ENCODE measurements around the gene HOXB6.

HOXB6 gene

GRCh38 chr17:48571826-48572417, 32.9 kb downstream of the HOXB6 start:
- H3K27me3 ChIP-seq (ENCODE audit: insufficient read depth, low read length) = peaks cover 100% of the 10 kb centered on the region
- H3K9me3 ChIP-seq (ENCODE audit: insufficient read depth, low read depth, low read length) = no peaks in the 10 kb centered on the region
- WGBS = 9% methylated on average over 1 of the region's 1 CpG
- H3K27ac ChIP-seq (ENCODE audit: low read depth, low read length) = no peak overlapping the region
- H3K4me1 ChIP-seq (ENCODE audit: insufficient read depth, low read length) = peaks cover 26% of the 10 kb centered on the region
- H3K36me3 ChIP-seq (ENCODE audit: insufficient read depth, low read length) = no peaks in the 10 kb centered on the region
- H3K9ac ChIP-seq (ENCODE audit: low read depth, low read length) = no peak overlapping the region
- no peak overlapping the region for H3K4me3 ChIP-seq (ENCODE audit: low read length)

GRCh38 chr17:48571024-48571818, 33.6 kb downstream of the HOXB6 start:
- Histone ChIP-seq H3K27me3 (ENCODE audit: insufficient read depth, low read length) (peaks cover 100% of the 10 kb centered on the region), H3K4me3 (ENCODE audit: low read length) (no peak overlapping the region), H3K36me3 (ENCODE audit: insufficient read depth, low read length) (no peaks in the 10 kb centered on the region), H3K9ac (ENCODE audit: low read depth, low read length) (no peak overlapping the region), H3K9me3 (ENCODE audit: insufficient read depth, low read depth, low read length) (no peaks in the 10 kb centered on the region), H3K27ac (ENCODE audit: low read depth, low read length) (no peak overlapping the region), H3K4me1 (ENCODE audit: insufficient read depth, low read length) (peaks cover 26% of the 10 kb centered on the region)
- WGBS = 2% methylated on average over 26 of the region's 26 CpGs

- 3% methylated on average over 19 of the region's 19 CpGs for WGBS
- no peaks in the 10 kb centered on the region for H3K9me3 ChIP-seq (ENCODE audit: insufficient read depth, low read depth, low read length)
- no peak overlapping the region for H3K27ac ChIP-seq (ENCODE audit: low read depth, low read length)
- peaks cover 100% of the 10 kb centered on the region for H3K27me3 ChIP-seq (ENCODE audit: insufficient read depth, low read length)
- no peak overlapping the region for H3K4me3 ChIP-seq (ENCODE audit: low read length)
- peaks cover 26% of the 10 kb centered on the region for H3K4me1 ChIP-seq (ENCODE audit: insufficient read depth, low read length)
- no peaks in the 10 kb centered on the region for H3K36me3 ChIP-seq (ENCODE audit: insufficient read depth, low read length)
- no peak overlapping the region for H3K9ac ChIP-seq (ENCODE audit: low read depth, low read length)
These were observed 34.3 kb downstream of the HOXB6 start for GRCh38 chr17:48570325-48571023.

- H3K27me3 ChIP-seq (ENCODE audit: insufficient read depth, low read length) = peaks cover 100% of the 10 kb centered on the region
- H3K4me1 ChIP-seq (ENCODE audit: insufficient read depth, low read length) = peaks cover 27% of the 10 kb centered on the region
- no peak overlapping the region for H3K27ac ChIP-seq (ENCODE audit: low read depth, low read length)
- 2% methylated on average over 6 of the region's 6 CpGs for WGBS
- H3K4me3 ChIP-seq (ENCODE audit: low read length) = no peak overlapping the region
- H3K9me3 ChIP-seq (ENCODE audit: insufficient read depth, low read depth, low read length) = no peaks in the 10 kb centered on the region
- no peak overlapping the region for H3K9ac ChIP-seq (ENCODE audit: low read depth, low read length)
- H3K36me3 ChIP-seq (ENCODE audit: insufficient read depth, low read length) = no peaks in the 10 kb centered on the region
These were observed 35.0 kb downstream of the HOXB6 start for GRCh38 chr17:48569674-48570324.

GRCh38 chr17:48569240-48569582, 35.6 kb downstream of the HOXB6 start:
- Histone ChIP-seq H3K36me3 (ENCODE audit: insufficient read depth, low read length) (no peaks in the 10 kb centered on the region), H3K9me3 (ENCODE audit: insufficient read depth, low read depth, low read length) (no peaks in the 10 kb centered on the region), H3K27ac (ENCODE audit: low read depth, low read length) (no peak overlapping the region), H3K27me3 (ENCODE audit: insufficient read depth, low read length) (peaks cover 100% of the 10 kb centered on the region), H3K9ac (ENCODE audit: low read depth, low read length) (no peak overlapping the region), H3K4me3 (ENCODE audit: low read length) (no peak overlapping the region), H3K4me1 (ENCODE audit: insufficient read depth, low read length) (peaks cover 31% of the 10 kb centered on the region)
- 4% methylated on average over 1 of the region's 3 CpGs for WGBS

GRCh38 chr17:48568499-48569239, 36.1 kb downstream of the HOXB6 start:
- no peaks in the 10 kb centered on the region for H3K36me3 ChIP-seq (ENCODE audit: insufficient read depth, low read length)
- peaks cover 100% of the 10 kb centered on the region for H3K27me3 ChIP-seq (ENCODE audit: insufficient read depth, low read length)
- H3K9ac ChIP-seq (ENCODE audit: low read depth, low read length) = no peak overlapping the region
- H3K27ac ChIP-seq (ENCODE audit: low read depth, low read length) = no peak overlapping the region
- no peak overlapping the region for H3K4me3 ChIP-seq (ENCODE audit: low read length)
- H3K4me1 ChIP-seq (ENCODE audit: insufficient read depth, low read length) = peaks cover 31% of the 10 kb centered on the region
- 3% methylated on average over 30 of the region's 33 CpGs for WGBS
- H3K9me3 ChIP-seq (ENCODE audit: insufficient read depth, low read depth, low read length) = no peaks in the 10 kb centered on the region

- no peak overlapping the region for H3K4me3 ChIP-seq (ENCODE audit: low read length)
- no peak overlapping the region for H3K27ac ChIP-seq (ENCODE audit: low read depth, low read length)
- WGBS = 8% methylated on average over 2 of the region's 2 CpGs
- peaks cover 31% of the 10 kb centered on the region for H3K4me1 ChIP-seq (ENCODE audit: insufficient read depth, low read length)
- no peak overlapping the region for H3K9ac ChIP-seq (ENCODE audit: low read depth, low read length)
- H3K9me3 ChIP-seq (ENCODE audit: insufficient read depth, low read depth, low read length) = no peaks in the 10 kb centered on the region
- peaks cover 100% of the 10 kb centered on the region for H3K27me3 ChIP-seq (ENCODE audit: insufficient read depth, low read length)
- no peaks in the 10 kb centered on the region for H3K36me3 ChIP-seq (ENCODE audit: insufficient read depth, low read length)
These were observed 37.0 kb downstream of the HOXB6 start for GRCh38 chr17:48567646-48568354.

- WGBS = 15% methylated on average over 6 of the region's 6 CpGs
- Histone ChIP-seq H3K27ac (ENCODE audit: low read depth, low read length) (no peak overlapping the region), H3K9ac (ENCODE audit: low read depth, low read length) (no peak overlapping the region), H3K36me3 (ENCODE audit: insufficient read depth, low read length) (no peaks in the 10 kb centered on the region), H3K4me1 (ENCODE audit: insufficient read depth, low read length) (peaks cover 31% of the 10 kb centered on the region), H3K9me3 (ENCODE audit: insufficient read depth, low read depth, low read length) (no peaks in the 10 kb centered on the region), H3K27me3 (ENCODE audit: insufficient read depth, low read length) (peaks cover 100% of the 10 kb centered on the region), H3K4me3 (ENCODE audit: low read length) (no peak overlapping the region)
These were observed 37.6 kb downstream of the HOXB6 start for GRCh38 chr17:48567209-48567608.

- no peaks in the 10 kb centered on the region for H3K9me3 ChIP-seq (ENCODE audit: insufficient read depth, low read depth, low read length)
- 0% methylated on average over 1 of the region's 2 CpGs for WGBS
- peaks cover 31% of the 10 kb centered on the region for H3K4me1 ChIP-seq (ENCODE audit: insufficient read depth, low read length)
- no peak overlapping the region for H3K27ac ChIP-seq (ENCODE audit: low read depth, low read length)
- no peaks in the 10 kb centered on the region for H3K36me3 ChIP-seq (ENCODE audit: insufficient read depth, low read length)
- H3K4me3 ChIP-seq (ENCODE audit: low read length) = no peak overlapping the region
- no peak overlapping the region for H3K9ac ChIP-seq (ENCODE audit: low read depth, low read length)
- H3K27me3 ChIP-seq (ENCODE audit: insufficient read depth, low read length) = peaks cover 100% of the 10 kb centered on the region
These were observed 38.1 kb downstream of the HOXB6 start for GRCh38 chr17:48566717-48567116.

GRCh38 chr17:48565925-48566710, 38.7 kb downstream of the HOXB6 start:
- no peaks in the 10 kb centered on the region for H3K36me3 ChIP-seq (ENCODE audit: insufficient read depth, low read length)
- no peak overlapping the region for H3K9ac ChIP-seq (ENCODE audit: low read depth, low read length)
- no peaks in the 10 kb centered on the region for H3K9me3 ChIP-seq (ENCODE audit: insufficient read depth, low read depth, low read length)
- 4% methylated on average over 4 of the region's 4 CpGs for WGBS
- peaks cover 100% of the 10 kb centered on the region for H3K27me3 ChIP-seq (ENCODE audit: insufficient read depth, low read length)
- no peak overlapping the region for H3K4me3 ChIP-seq (ENCODE audit: low read length)
- peaks cover 29% of the 10 kb centered on the region for H3K4me1 ChIP-seq (ENCODE audit: insufficient read depth, low read length)
- H3K27ac ChIP-seq (ENCODE audit: low read depth, low read length) = no peak overlapping the region
